Common myeloid progenitor, CD34-positive (primary cell): ENCODE results near the gene ATRX.
"Not testable (repeated sequence)": the region's sequence is repeated elsewhere in the genome, so short reads cannot be mapped to it uniquely, and the experiment has no call there.

ENCODE experiments used
- CTCF ChIA-PET: fragments of 350-600 bp; sonication (Branson Sonifier 250); formaldehyde crosslinking; loops from one replicate; lab custom pipeline; 2021; ENCODE audit warnings: antibody characterized with exemption; lab: Charles Lee
- POLR2A ChIA-PET: fragments of 350-600 bp; sonication (Branson Sonifier 250); formaldehyde crosslinking; loops from one replicate; lab custom pipeline; 2021; ENCODE audit warnings: antibody characterized with exemption; lab: Charles Lee
- DNase-seq, 3 donors: peaks; one replicate each; pipeline versions ENCODE4 v3.0.0 to v3.0.0-alpha.2; 2013
- H3K27ac ChIP-seq, 2 experiments: 1 replicate in 1 of 2; 2 replicates in 1 of 2; pipeline ENCODE4 v1.7.0; 2013; ENCODE audit warnings: inconsistent platforms in 2 of 2, low read length in 2 of 2, mild to moderate bottlenecking in 2 of 2, low read depth in 1 of 2, moderate library complexity in 1 of 2; ENCODE audit not compliant: severe bottlenecking in 2 of 2, insufficient read depth in 1 of 2, poor library complexity in 1 of 2
- H3K27me3 ChIP-seq, 5 experiments: replicated peaks in 2 of 5; 1 replicate in 3 of 5; 2 replicates in 2 of 5; pipeline versions ENCODE4 v1.6.1 to v1.7.0; 2013; ENCODE audit warnings: low read length in 4 of 5, mild to moderate bottlenecking in 2 of 5, moderate library complexity in 2 of 5, inconsistent platforms in 1 of 5; ENCODE audit not compliant: insufficient read depth in 5 of 5, control insufficient read depth in 4 of 5
- H3K36me3 ChIP-seq, 4 experiments: 1 replicate in 2 of 4; 2 replicates in 2 of 4; pipeline versions ENCODE4 v1.6.1 to v1.7.0; 2013; ENCODE audit warnings: low read length in 3 of 4, control low read depth in 1 of 4, mild to moderate bottlenecking in 1 of 4; ENCODE audit not compliant: control insufficient read depth in 4 of 4, insufficient read depth in 4 of 4
- H3K4me1 ChIP-seq, 4 experiments: 1 replicate in 3 of 4; 2 replicates in 1 of 4; pipeline versions ENCODE4 v1.6.1 to v1.7.1; 2013; ENCODE audit warnings: low read length in 3 of 4, mild to moderate bottlenecking in 3 of 4, control low read depth in 1 of 4, inconsistent platforms in 1 of 4, moderate library complexity in 1 of 4; ENCODE audit not compliant: control insufficient read depth in 4 of 4, insufficient read depth in 4 of 4; ENCODE audit errors: control extremely low read depth in 1 of 4
- H3K4me3 ChIP-seq, 7 experiments: 1 replicate in 4 of 7; 2 replicates in 3 of 7; pipeline versions ENCODE4 v1.5.1 to v1.7.0; 2013; ENCODE audit warnings: mild to moderate bottlenecking in 7 of 7, low read length in 6 of 7, moderate library complexity in 6 of 7, inconsistent platforms in 2 of 7, low read depth in 2 of 7, control low read depth in 1 of 7; ENCODE audit not compliant: insufficient read depth in 4 of 7, control insufficient read depth in 1 of 7; ENCODE audit errors: extremely low read depth in 1 of 7
- H3K9me3 ChIP-seq, 5 experiments: 1 replicate in 4 of 5; 2 replicates in 1 of 5; pipeline versions ENCODE4 v1.6.1 to v1.7.1; 2013; ENCODE audit warnings: low read length in 4 of 5, mild to moderate bottlenecking in 2 of 5, inconsistent platforms in 1 of 5, low read depth in 1 of 5, moderate library complexity in 1 of 5; ENCODE audit not compliant: control insufficient read depth in 4 of 5, insufficient read depth in 2 of 5; ENCODE audit errors: control extremely low read depth in 1 of 5
- WGBS: methylation state at CpG from one replicate; pipeline ENCODE4 v1.1.5; 2013; ENCODE audit not compliant: insufficient coverage; 5-methylcytosine and 5-hydroxymethylcytosine counted together

ATRX gene

DNA sequence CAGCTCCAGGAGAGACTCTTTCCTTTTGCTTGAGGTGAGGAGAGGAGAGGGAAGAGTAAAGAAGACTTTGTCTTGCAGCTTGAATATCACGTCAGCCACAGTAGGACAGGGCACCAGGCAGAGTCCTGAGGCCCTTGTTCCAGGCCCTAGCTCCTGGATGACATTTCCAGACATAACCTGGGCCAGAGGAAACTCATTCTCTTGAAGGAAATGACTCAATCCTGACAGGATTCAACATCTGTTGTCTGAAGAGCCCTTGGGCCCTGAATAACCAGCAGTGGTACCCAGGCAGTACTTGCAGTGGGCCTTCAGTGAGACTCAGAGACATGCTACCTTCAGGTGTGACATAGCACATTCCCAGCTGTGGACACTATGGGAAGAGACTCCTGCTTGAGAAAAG, 276.0 kb downstream of the ATRX start:
- Histone ChIP-seq H3K4me1 (no peaks in the 10 kb centered on the region), H3K9me3 (peaks cover 0 to 2% (median 2%) of the 10 kb centered on the region in 5 experiments), H3K4me3 (no peak overlapping the region), H3K27me3 (no peaks in the 10 kb centered on the region), H3K36me3 (peaks cover 0 to 40% (median 9%) of the 10 kb centered on the region in 4 experiments), H3K27ac (no peak overlapping the region)
- CTCF ChIA-PET: no interaction called here
- DNase-seq: no peak
- POLR2A ChIA-PET: no interaction called here
- 88% methylated on average over 1 of the region's 1 CpG for WGBS

DNA sequence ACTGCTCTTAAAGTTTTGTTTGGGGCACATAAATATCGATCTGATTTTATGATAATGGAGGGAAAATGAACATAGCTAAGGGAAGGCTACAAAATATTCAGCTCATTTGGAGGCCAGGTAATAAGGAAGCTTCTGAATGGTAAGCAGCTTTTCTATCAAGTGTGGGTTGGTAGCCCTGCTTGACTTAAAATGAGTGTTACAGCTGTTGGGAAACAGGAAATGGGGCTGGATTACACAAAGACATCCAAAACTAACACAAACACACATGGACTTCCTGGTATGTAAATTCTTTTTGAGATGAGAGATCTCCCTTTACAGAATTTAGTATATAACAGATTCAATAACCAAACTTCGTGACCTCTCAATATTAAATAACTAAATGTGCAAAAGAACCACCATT, 280.8 kb downstream of the ATRX start:
- peaks cover 0 to 2% (median 0%) of the 10 kb centered on the region in 4 experiments for H3K4me1 ChIP-seq
- H3K9me3 ChIP-seq: no peaks in the 10 kb centered on the region
- peaks cover 0 to 20% (median 5%) of the 10 kb centered on the region in 4 experiments for H3K36me3 ChIP-seq
- DNase-seq: peak in 2 of 3 donors; percentile 10 to 12
- H3K27ac ChIP-seq: no peak overlapping the region
- ChIA-PET CTCF (interaction anchor here (1.2 kb wide), 1 partner anchor 80 kb away, joined by 3 read pairs; no protein-coding TSS in a partner anchor), POLR2A (no interaction called here)
- no peaks in the 10 kb centered on the region for H3K27me3 ChIP-seq
- WGBS: 80% methylated on average over 1 of the region's 2 CpGs
- no peak overlapping the region for H3K4me3 ChIP-seq

DNA sequence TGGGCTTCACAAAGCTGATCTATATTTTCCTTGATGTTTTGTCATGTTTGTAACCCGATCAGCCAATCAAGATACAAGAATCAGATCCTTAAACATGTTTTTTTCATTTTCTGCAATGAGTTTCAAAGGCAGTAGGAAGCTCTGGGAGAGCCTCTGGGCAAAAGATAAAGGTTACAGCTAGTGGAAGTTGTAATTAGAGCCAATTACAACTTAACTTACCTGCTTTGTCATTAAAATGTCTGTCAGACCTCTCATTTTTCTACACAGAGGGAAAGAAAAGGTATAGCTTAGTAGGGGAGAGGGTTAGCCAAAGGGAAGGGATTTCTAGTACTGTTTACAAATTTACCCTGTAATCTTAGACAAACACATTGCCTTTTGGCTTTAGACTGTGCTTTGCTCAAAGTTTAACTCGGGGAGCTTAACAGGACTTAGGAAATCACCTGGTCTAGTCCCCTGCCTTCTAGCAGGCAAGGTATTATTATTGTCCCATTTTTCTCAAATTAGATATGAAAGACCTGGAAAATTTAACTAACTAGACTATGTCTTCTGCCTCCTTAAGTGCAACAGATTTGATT, 283.0 kb downstream of the ATRX start:
- Histone ChIP-seq H3K9me3 (no peaks in the 10 kb centered on the region), H3K4me1 (peaks cover 0 to 2% (median 0%) of the 10 kb centered on the region in 4 experiments), H3K27ac (no peak overlapping the region), H3K4me3 (no peak overlapping the region), H3K27me3 (no peaks in the 10 kb centered on the region), H3K36me3 (peaks cover 0 to 7% (median 3%) of the 10 kb centered on the region in 4 experiments)
- CTCF ChIA-PET: no interaction called here
- peak; percentile 2 to 12 (median 12) for DNase-seq
- WGBS: 24% methylated on average over 2 of the region's 2 CpGs
- POLR2A ChIA-PET: interaction anchor here (0.6 kb wide), 1 partner anchor 224 kb away, joined by 3 read pairs; no protein-coding TSS in a partner anchor

DNA sequence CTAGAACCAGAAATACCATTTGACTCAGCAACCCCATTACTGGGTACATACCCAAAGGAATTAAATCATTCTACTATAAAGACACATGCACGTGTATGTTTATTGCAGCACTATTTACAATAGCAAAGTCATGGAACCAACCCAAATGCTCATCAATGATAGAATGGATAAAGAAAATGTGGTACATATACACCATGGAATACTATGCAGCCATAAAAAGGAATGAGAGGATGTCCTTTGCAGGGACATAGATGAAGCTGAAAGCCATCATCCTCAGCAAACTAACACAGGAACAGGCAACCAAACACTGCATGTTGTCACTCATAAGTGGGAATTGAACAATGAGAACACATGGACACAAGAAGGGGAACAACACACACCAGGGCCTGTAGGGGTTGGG, 285.9 kb downstream of the ATRX start:
- CTCF ChIA-PET, POLR2A ChIA-PET, H3K4me1 ChIP-seq: not testable (repeated sequence)

DNA sequence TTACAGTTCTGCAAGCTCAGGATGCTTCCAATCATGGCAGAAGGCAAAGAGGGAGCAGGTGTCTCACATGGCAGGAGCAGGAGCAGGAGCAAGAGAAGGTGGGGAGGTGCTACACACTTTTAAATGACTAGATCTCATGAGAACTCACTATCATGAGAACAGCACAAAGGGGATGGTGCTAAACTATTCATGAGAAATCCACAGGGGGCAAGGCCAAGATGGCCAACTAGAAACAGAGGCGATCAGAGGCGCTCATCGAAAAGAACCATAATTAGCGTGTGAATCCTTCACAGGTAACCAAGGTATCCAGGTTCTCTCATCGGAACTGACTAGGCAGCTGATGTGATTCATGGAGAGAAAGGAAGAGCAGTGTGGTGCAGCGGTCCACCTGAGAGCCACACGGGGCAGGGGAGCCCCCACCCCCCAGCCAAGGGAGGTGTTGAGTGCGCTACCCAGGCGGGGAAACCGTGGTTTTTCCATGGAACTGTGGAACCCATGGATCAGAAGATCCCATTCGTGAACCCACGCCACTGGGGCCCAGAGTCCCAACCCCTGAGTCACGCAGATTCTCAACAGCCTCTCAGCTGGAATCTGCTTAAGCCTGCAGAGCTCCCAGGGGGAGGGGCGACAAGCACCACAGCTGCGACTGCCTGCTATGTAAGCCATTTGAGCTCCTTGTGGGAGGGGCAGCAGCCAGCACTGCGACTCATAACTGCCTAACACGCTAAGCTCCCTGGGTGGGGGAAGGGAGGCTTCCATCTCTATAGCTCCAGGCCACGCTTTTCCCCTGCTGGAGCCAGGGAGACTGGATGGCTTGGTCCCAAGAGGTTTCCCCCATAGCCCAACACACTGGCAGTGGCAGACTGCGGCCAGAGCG, 292.1 kb downstream of the ATRX start:
- H3K36me3 ChIP-seq: no peaks in the 10 kb centered on the region
- no peaks in the 10 kb centered on the region for H3K4me1 ChIP-seq
- no peak overlapping the region for H3K27ac ChIP-seq
- POLR2A ChIA-PET: no interaction called here
- 82% methylated on average over 17 of the region's 20 CpGs for WGBS
- no peaks in the 10 kb centered on the region for H3K9me3 ChIP-seq
- H3K27me3 ChIP-seq: no peaks in the 10 kb centered on the region
- no peak for DNase-seq
- CTCF ChIA-PET: no interaction called here
- H3K4me3 ChIP-seq: no peak overlapping the region

More for the DNA sequence above, 285.9 kb downstream of the ATRX start:
- no CpG with 5 or more reads among the region's 1 CpG for WGBS
- DNase-seq, H3K4me3 ChIP-seq, H3K36me3 ChIP-seq, H3K27me3 ChIP-seq, H3K27ac ChIP-seq, H3K9me3 ChIP-seq: not testable (repeated sequence)

DNA sequence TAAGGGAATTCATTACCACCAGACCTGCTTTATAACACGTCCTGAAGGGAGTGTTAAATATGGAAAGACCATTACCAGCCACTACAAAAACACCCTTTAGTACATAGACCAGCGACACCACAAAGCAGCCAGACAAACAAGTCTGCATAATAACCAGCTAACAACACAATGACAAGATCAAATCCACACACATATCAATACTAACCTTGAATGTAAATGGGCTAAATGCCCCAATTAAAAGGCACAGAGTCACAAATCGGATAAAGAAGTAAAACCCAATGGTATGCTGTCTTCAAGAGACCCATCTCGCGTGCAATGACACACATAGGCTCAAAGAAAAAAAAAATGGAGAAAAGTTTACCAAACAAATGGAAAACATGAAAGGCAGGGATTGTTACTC, 302.0 kb downstream of the ATRX start:
- WGBS: 92% methylated on average over 2 of the region's 5 CpGs
- H3K27ac ChIP-seq: no peak overlapping the region
- POLR2A ChIA-PET: no interaction called here
- no peak for DNase-seq
- H3K36me3 ChIP-seq: no peaks in the 10 kb centered on the region
- peaks cover 0 to 8% (median 0%) of the 10 kb centered on the region in 5 experiments for H3K9me3 ChIP-seq
- CTCF ChIA-PET: no interaction called here
- no peak overlapping the region for H3K4me3 ChIP-seq
- H3K4me1 ChIP-seq: no peaks in the 10 kb centered on the region
- H3K27me3 ChIP-seq: no peaks in the 10 kb centered on the region

DNA sequence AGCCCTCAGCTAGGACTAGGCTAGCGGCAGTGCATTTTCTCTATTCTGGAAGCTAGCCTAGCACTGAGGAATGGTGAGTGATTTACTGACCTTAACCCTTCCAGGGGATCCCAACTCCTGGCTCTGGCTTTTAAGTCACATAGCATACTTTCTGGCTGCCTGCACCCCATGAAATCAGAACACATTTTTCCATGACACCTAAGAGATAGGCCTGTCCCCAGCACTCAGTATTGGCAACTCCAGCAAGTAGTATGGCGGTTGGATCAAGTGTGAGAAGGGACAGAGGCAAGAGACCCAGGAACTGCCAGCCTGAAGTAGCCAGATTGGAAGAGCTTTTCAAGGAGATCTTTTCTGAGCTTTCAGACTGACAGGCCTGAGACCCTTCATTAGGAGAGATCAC, 330.6 kb downstream of the ATRX start:
- Histone ChIP-seq H3K4me1 (peaks cover 0 to 13% (median 6%) of the 10 kb centered on the region in 4 experiments), H3K9me3 (no peaks in the 10 kb centered on the region), H3K27me3 (no peaks in the 10 kb centered on the region), H3K27ac (no peak overlapping the region), H3K36me3 (peaks cover 0 to 19% (median 2%) of the 10 kb centered on the region in 4 experiments), H3K4me3 (no peak overlapping the region)
- WGBS: 86% methylated on average over 2 of the region's 2 CpGs
- POLR2A ChIA-PET: no interaction called here
- CTCF ChIA-PET: interaction anchor here (1.1 kb wide), 1 partner anchor 9 kb away, joined by 3 read pairs; no protein-coding TSS in a partner anchor
- DNase-seq: no peak
